ENCODE results near the gene SHOC2. TPM values are rescaled to one million over a fixed set of nuclear protein-coding genes. Genes with fewer than 3 reads are reported as not detected.

The SHOC2 gene
- total RNA-seq, 1 experiment from 2014 or later = 23.7 TPM

- no peak overlapping the region for H3K27ac ChIP-seq (ENCODE audit: insufficient read length, low read depth, low read length)
- no peak overlapping the region for H2AFZ ChIP-seq (ENCODE audit: low read length)
- H3K4me1 ChIP-seq (ENCODE audit: insufficient read depth, low read length) = no peaks in the 10 kb centered on the region; the same call in 1 of the 2 replicates
- no peak overlapping the region for H3K18ac ChIP-seq (ENCODE audit: insufficient read length, low read depth, low read length)
- no peaks in the 10 kb centered on the region; a peak in 2 of 5 replicates for H3K9me3 Mint-ChIP-seq
- no peak overlapping the region for H2BK120ac ChIP-seq (ENCODE audit: low read depth, low read length, poor library complexity, severe bottlenecking)
- no peak overlapping the region for H4K5ac ChIP-seq (ENCODE audit: insufficient read length, low read depth, low read length)
- no peak overlapping the region for H3K14ac ChIP-seq (ENCODE audit: insufficient read depth, low read length)
- peaks cover 4 to 8% (median 6%) of the 10 kb centered on the region in 3 experiments; a peak in 5 of 7 replicates for H3K36me3 Mint-ChIP-seq (ENCODE audit: insufficient read depth in 1 of 3, low read depth in 3 of 3)
- no peak overlapping the region for H3T11ph ChIP-seq (ENCODE audit: low read length)
- H3K27me3 ChIP-seq (ENCODE audit: insufficient read depth, low read length) = no peaks in the 10 kb centered on the region
- H3K27me3 Mint-ChIP-seq (ENCODE audit: low read depth) = no peaks in the 10 kb centered on the region
- H4K20me1 ChIP-seq (ENCODE audit: control insufficient read depth, insufficient read depth, insufficient read length) = no peaks in the 10 kb centered on the region
- H3K4ac ChIP-seq (ENCODE audit: low read depth, low read length) = no peak overlapping the region
- H3K4me2 ChIP-seq (ENCODE audit: insufficient read depth, insufficient read length, low read length) = no peak overlapping the region
- no peak overlapping the region for H3K27ac Mint-ChIP-seq
- H2BK5ac ChIP-seq (ENCODE audit: insufficient read length, low read length) = no peak overlapping the region
- no peaks in the 10 kb centered on the region; the same call in 1 of the 2 replicates for H3K79me2 ChIP-seq (ENCODE audit: insufficient read depth, low read length)
- peaks cover 3 to 11% of the 10 kb centered on the region in 2 experiments; a peak in 3 of 4 replicates for H3K4me1 Mint-ChIP-seq
- no peak overlapping the region for H3K9ac ChIP-seq (ENCODE audit: extremely low read depth, insufficient read length, low read length)
- H2BK20ac ChIP-seq (ENCODE audit: low read depth, low read length, poor library complexity, severe bottlenecking) = no peak overlapping the region
- no CpG with 5 or more reads among the region's 1 CpG for WGBS (ENCODE audit: extremely low coverage, insufficient read length, low lambda C conversion rate)
- H3K23ac ChIP-seq (ENCODE audit: insufficient read length, low read depth, low read length) = no peak overlapping the region
- H3K4me3 Mint-ChIP-seq = no peak overlapping the region
- no peak overlapping the region for H4K91ac ChIP-seq (ENCODE audit: insufficient read length, low read depth, low read length)
- peaks cover 3% of the 10 kb centered on the region for H3K79me1 ChIP-seq (ENCODE audit: insufficient read depth, low read depth, low read length, poor library complexity, severe bottlenecking)
- no peak for DNase-seq
- no peak for TF ChIP-seq CTCF (conservative IDR thresholded peaks at IDR 0.05)
- H3K23me2 ChIP-seq (ENCODE audit: insufficient read length, low read depth, low read length, poor library complexity, severe bottlenecking) = no peaks in the 10 kb centered on the region
- H4K8ac ChIP-seq (replicated peaks; ENCODE audit: insufficient read length, low read depth, low read length) = no peak overlapping the region
- H2BK15ac ChIP-seq (ENCODE audit: low read depth, low read length) = no peak overlapping the region
- no peak overlapping the region for H3K56ac ChIP-seq (ENCODE audit: insufficient read length, low read depth, low read length)
- no peak overlapping the region for H2BK12ac ChIP-seq (ENCODE audit: insufficient read length, low read depth, low read length)
- H3K9me3 ChIP-seq (ENCODE audit: control insufficient read depth, low read depth, low read length) = no peaks in the 10 kb centered on the region
- H2AK5ac ChIP-seq (ENCODE audit: insufficient read length, low read length) = no peak overlapping the region
Observed at GRCh38 chr10:110976577-110976976, 57.2 kb downstream of the SHOC2 start.
